HG03108 (cell line): ENCODE data around the gene MYL5.
A peak's percentile ranks its signal among the peaks of the same experiment; 100 is the strongest.
"Not testable (repeated sequence)": the region's sequence is repeated elsewhere in the genome, so short reads cannot be mapped to it uniquely, and the experiment has no call there.

ENCODE experiments used
- ATAC-seq: cut with Tn5 transposase; IDR thresholded peaks from one replicate; pipeline ENCODE4 v1.9.1; 2021; ENCODE audit warnings: moderate library complexity; ENCODE audit not compliant: unreplicated experiment

The MYL5 gene

DNA sequence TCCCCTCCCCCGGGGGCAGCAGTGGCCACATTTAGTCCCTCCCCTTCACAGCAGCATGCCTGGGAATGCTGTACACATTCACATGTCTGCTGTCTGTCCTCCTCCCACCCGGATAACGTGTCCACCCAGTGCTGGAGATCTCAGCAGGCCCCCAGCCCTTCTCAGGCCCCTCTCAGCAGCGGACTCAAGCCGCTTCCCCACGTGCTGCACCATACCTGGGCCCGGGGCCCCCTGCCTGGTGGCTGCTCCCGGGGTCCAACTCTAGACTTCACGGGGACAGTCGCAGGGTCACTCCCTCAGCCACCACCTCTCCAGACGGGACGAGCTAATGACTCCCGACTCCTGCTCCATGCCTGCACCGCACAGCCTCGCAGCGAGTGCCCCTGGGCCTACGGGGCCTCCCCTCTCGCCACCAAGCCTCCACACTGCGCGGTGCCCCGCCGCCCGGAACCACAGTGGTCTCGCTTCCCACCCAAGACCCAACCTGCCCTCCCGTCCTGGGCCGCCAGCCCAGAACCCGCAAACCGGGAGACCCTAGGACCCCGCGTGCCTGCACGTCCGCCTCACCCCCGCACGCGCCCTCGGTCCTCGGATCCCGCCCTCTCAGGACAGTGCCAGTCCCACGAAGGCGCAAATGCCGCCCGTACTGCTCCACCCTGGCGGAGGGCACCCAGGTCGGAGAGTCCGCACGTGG is 30.0 kb downstream of the MYL5 start:
- ATAC-seq: no peak

DNA sequence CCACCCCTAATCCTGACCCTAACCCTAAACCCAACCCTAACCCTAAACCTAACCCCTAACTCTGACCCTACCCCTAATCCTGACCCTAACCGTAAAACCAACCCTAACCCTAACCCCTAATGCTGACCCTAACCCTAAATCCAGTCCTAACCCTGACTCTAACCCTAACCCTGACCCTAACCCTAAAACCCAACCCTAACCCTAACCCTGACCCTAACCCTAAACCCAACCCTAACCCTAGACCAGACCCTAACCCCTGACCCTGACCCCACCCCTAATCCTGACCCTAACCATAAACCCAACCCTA is 30.6 kb downstream of the MYL5 start:
- ATAC-seq: no peak

- peak; percentile 93 for ATAC-seq
Observed at GRCh38 chr4:705278-706082, 31.1 kb downstream of the MYL5 start, which contains the start of gene PCGF3. PCGF3 (plus strand) TSS chr4:705832; CDS start chr4:733681, 27,849 bp downstream.

GRCh38 chr4:706083-706633 is 31.8 kb downstream of the MYL5 start:
- ATAC-seq: not testable (repeated sequence)

DNA sequence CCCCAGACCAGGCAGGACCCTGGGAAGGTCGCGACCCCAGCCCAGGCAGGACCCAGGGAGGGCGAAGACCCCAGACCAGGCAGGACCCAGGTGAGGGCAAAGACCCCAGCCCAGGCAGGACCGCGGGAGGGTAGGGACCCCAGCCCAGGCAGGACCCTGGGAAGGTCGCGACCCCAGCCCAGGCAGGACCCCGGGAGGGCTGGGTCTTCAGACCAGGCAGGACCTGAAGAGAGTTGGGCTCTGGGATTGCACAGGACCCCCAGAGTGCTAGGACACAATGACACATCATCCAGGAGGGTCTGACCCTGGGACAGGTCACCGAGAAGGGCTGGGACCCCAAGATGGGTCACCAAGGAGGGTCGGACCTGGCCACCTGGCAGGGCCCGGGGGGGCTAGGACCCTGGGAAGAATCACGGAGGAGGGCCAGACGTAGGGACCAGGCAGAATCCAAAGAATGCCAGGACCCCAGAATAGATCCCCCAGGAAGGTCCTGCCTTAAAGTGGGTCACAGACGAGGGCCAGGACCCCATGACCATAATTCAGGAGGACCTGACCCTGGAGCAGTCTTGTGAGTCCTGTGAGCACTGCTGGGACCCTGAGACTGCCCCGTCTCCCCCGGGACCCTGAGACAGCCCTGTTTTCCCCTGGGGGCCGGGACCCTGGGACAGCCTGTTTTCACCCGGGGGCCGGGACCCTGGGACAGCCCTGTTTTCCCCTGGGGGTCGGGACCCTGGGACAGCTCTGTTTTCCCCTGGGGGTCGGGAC is 32.7 kb downstream of the MYL5 start:
- no peak for ATAC-seq

DNA sequence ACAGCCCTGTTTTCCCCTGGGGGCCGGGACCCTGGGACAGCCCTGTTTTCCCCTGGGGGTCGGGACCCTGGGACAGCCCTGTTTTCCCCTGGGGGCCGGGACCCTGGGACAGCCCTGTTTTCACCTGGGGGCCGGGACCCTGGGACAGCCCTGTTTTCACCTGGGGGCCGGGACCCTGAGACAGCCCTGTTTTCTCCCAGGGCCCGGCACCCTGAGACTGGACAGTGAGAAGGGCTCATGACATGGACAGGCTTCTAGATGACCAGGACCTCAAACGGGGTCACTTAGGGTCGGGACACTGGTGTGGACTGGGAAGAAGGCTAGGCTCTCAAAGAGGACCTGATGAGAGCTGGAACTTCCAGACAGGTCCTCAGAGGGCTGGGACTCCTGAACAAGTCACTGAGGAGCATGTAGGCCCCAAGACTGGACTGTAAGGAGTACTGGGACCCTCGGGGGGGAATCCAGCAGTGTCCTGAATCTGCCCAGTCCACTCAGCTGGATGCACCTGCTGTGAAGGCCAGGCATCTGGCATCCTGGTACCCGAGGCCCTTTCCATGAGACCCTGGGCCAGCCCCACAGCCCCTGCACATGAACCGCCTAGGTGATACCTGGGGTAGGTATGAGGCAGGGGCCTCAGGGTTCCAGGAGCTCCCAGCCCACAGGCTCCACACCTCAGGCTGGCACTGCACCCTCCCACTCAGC is 33.7 kb downstream of the MYL5 start:
- ATAC-seq: no peak

- no peak for ATAC-seq
Observed at GRCh38 chr4:708631-708933, 34.2 kb downstream of the MYL5 start.

DNA sequence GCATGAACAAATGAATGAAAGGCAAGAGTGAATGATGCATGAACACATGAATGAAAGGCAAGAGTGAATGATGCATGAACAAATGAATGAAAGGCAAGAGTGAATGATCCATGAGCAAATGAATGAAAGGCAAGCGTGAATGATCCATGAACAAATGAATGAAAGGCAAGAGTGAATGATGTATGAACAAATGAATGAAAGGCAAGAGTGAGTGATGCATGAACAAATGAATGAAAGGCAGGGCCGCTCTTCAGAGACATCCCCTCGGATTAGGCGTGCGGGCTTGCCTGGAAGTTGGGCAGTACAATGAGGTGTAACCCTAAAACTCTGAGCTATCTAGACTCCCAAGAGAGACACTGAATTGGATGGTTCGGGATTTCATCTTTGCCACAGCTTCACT is 35.0 kb downstream of the MYL5 start:
- no peak for ATAC-seq

GRCh38 chr4:710116-710515 is 35.8 kb downstream of the MYL5 start:
- ATAC-seq: no peak

DNA sequence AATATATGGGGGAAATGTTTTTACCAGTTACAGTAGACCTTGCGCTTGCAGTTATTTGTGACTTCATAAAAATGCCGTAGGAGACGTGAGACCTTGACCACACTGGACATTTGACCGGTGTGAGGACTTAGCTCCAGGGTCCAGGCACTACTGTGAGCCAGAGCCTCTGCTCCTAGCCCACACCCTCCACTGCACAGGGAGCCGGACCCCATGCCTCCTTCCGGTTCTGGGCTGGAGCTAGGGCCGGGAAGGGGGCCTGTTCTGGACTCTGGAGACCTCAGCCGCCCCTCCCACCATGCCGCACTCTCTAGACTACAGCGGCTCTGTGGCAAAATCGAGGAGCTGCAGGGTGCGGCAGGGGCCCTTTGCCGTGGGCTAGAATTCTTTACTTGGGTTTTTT is 36.6 kb downstream of the MYL5 start:
- no peak for ATAC-seq

GRCh38 chr4:712093-712492 is 37.8 kb downstream of the MYL5 start:
- ATAC-seq: no peak

DNA sequence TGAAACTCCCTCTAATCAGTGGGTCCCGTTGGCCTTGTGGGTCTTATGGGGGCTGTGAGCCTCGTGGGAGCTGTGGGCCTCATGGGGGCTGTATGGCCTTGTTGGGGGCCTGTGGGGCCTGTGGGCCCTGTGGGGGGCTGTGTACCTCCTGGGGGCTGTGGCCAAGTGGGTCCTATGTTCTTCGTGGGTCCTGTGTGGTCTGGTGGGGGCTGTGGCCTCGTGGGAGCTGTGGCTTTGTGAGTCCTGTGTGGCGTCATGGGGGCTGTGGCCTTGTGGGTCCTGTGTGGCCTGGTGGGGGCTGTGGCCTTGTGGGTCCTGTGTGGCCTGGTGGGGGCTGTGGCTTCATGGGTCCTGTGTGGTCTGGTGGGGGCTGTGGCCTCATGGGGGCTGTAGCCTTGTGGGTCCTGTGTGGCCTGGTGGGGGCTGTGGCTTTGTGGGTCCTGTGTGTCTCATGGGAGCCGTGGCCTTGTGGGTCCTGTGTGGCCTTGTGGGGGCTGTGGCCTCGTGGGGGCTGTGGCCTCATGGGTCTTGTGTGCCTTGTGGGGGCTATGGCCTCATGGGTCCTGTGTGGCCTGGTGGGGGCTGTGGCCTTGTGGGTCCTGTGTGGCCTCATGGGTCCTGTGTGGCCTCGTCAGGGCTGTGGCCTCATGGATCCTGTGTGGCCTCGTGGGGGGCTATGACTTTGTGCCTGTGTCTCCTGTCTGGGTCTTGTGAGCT is 38.7 kb downstream of the MYL5 start:
- no peak for ATAC-seq

GRCh38 chr4:714087-714486 is 39.7 kb downstream of the MYL5 start:
- ATAC-seq: no peak

GRCh38 chr4:717601-718320 is 43.4 kb downstream of the MYL5 start:
- no peak for ATAC-seq

DNA sequence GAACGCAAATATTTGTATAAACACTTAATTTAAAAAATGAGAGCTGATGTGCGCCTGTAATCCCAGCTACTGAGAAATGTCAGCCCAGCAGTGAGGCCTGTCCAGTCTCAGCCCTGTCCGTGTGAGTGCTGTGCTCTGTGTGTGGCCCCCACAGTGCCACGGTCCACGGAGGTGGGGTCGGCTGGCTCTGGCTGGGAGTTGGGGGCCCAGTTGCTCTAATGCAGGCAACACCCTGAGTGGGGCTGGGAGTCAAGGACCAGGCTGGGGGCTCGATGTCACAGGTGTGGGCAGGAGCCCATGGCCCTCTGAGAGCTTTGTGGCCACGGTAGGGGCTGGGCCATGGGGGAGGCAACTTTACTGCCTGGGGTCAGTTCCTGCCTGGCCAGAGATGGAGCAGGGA is 44.1 kb downstream of the MYL5 start:
- no peak for ATAC-seq

DNA sequence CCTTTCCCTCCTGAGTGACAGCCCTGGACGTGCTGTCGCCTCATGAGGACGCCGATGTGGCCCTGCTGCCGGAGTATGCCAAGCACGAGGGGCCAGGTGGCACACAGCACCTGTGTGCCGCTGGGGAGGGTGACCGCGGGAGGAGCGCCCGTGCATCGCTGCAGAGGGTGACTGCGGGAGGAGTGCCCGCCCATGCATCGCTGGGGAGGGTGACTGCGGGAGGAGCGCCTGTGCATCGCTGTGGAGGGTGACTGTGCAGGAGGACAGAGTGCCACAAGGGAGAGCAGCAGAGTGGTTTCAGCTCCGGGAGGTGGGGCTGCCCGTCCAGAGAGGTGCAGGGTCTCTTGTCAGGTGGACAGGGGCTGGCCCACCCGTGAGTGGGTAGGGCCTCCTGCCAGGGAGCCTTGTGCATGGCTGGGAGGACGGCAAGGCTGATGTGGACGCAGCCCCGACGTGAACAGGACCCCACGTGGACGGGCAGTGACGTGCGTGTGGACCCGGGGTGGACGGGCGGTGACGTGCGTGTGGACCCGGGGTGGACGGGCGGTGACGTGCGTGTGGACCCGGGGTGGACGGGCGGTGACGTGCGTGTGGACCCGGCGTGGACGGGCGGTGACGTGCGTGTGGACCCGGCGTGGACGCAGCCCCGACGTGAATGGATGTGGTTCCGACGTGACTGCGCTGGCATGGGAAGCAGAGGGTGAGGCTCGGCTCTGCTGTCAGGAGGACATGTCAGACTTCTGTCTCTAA is 45.9 kb downstream of the MYL5 start:
- no peak for ATAC-seq

DNA sequence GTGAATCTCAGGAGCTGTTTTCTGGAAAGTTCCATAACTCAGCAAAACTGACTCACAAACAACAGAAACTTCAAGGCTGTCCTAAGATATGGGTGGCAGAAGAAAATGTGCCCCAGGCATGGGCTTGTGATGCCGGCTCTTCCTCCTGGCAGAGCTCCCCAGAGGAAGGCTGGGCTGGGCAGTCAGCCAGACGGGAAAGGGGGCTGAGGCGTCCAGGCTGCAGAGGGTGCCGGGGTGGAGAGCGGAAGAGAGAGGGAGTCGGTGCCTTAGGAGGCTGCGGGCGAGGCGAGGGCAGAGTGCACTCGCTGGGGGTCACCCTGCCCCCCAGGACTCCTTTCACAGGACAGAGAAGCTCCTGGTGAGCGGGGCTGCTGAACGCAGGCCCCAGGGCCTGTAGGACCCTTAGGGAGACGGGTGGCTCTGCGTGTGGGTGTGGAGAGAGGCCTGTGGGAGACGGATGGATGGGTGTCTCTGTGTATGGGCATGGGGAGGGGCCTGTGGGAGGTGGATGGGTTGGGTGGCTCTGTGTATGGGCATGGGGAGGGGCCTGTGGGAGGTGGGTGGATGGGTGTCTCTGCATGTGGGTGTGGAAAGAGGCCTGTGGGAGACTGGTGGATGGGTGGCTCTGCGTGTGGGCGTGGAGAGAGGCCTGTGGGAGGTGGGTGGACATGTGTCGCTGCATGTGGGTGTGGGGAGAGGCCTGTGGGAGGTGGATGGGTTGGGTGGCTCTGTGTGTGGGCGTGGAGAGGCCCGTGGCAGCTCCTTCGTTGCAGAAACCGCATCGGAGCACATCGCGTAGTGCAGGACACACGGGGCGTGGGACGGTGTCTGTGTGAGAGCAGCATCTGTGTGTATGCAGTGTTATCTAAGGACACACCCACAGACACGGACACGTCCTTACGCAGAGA is 47.2 kb downstream of the MYL5 start:
- ATAC-seq: no peak

DNA sequence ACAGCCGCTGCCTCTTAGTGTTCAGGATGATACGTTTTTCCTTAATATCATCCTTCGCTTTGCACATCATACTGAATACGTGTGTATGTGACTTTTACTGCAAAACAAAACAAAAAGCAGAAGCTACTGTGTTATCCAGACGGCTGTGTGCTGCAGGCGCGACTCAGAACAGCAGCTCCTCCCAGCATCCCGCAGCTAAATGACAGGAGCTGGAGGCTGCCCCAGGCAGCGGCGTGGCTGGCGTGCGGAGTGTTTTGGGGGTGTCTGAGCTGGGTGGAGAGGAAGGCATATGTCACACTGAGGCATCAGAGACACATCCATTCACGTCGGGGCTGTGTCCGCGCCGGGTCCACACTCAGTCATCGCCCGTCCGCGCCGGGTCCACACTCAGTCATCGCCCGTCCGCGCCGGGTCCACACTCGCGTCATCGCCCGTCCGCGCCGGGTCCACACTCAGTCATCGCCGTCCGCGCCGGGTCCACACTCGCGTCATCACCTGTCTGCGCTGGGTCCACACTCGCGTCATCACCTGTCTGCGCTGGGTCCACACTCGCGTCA is 47.9 kb downstream of the MYL5 start:
- ATAC-seq: no peak
